GM15510 (cell line): ENCODE results near the gene SLA2.

Experiments
- POLR2A ChIP-seq: IDR thresholded peaks from 3 replicates; pipeline ENCODE4 v1.6.1; 2011; ENCODE audit warnings: borderline replicate concordance; ENCODE audit not compliant: insufficient read length; ENCODE audit errors: extremely low read depth

SLA2 gene

DNA sequence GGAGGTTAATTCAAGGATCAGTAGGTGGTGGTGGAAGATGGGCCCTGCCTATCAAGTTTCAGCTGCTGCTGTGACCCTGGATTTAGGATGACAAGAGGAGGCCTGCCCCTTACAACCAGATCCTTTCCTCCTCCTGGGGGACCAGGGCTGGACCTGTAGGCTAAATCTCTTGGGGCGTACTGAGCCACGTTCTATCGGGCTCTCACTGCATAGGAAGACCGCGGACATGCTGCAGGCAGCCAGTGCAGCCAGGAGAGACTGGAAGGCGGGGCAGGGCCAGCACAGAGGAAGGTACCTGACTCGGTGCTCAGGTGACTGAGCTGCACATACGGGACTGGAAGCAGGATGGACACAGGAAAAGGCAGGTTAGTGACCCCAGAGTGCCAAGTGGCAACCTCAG, 8.5 kb upstream of the SLA2 start:
- TF ChIP-seq POLR2A, result no peak

GRCh38 chr20:36653456-36653855, 7.5 kb upstream of the SLA2 start:
- no peak for TF ChIP-seq POLR2A

GRCh38 chr20:36647196-36648121, 1.5 kb upstream of the SLA2 start:
- TF ChIP-seq POLR2A, result no peak

GRCh38 chr20:36646678-36647077, 682 bp upstream of the SLA2 start:
- TF ChIP-seq POLR2A, result no peak

DNA sequence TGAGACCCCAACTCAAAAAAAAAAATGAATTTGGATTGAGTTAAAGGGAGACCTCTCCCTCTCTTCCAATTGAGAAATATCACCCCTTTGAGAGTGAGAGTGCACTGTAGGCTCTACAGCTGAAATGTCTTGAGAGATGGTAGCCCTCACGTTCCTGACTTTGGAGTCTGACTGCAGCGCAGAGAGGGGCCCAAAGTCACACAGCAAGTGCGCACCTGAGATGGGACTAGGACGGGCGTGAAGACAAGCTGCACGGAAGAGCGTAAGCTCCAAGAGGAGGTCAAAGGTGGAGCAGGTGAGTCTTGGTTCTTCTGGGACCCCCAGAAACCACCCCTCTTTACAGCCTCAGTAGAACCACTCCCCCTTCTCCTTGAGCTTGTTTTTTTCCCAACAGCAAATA, 643 bp downstream of the SLA2 start:
- TF ChIP-seq POLR2A, result no peak

GRCh38 chr20:36644706-36645095, 1.3 kb downstream of the SLA2 start:
- TF ChIP-seq POLR2A, result no peak

DNA sequence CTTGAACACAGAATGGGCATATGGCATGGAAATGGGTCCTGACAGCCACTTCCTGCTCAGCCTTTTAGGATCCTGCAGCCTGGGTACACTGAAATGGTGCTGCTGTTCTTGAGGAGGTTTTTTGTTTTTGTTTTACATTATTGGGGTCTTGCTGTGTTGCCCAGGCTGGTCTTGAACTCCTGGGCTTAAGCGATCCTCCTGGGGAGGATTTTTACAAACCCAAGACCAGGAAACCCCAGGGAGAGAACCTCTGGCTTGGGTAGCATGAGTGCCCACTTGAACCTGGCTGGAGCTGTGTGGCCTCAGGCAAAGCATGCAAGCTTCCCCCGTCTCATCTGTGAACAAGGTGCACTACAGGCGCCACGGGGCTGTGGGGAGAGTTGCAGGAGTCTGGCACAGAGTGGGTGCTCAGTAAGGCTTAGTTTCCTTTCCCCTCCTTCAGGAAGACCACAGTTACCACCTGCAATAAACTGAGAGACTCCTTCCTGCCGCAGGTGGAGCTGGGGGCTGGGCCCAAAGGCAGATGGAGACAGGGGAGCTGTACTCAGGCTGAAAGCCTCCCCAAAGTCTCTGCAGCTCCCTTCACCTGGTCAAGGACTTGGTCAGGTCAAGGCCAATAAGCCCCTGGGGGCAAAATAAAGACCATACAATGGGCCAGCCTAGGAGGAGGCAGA, 1.8 kb downstream of the SLA2 start:
- TF ChIP-seq POLR2A, result no peak

DNA sequence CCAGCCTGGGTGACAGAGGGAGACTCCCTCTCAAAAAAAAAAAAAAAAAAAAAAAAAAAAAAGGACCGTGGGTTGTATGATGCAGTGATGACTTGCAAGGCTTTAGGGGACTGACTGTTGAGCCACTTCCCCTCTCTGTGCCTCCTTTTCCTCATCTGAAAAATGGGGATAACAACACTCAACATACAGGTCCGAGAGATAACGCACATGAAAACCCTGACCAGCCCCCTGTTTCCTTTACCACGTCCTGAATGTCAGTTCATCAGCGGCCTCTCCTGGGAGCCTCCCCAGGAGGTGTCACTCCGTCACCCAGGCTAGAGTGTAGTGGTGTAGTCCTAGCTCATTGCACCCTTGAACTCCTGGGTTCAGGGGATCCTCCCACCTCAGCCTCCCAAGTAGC, 3.9 kb downstream of the SLA2 start:
- no peak for TF ChIP-seq POLR2A

DNA sequence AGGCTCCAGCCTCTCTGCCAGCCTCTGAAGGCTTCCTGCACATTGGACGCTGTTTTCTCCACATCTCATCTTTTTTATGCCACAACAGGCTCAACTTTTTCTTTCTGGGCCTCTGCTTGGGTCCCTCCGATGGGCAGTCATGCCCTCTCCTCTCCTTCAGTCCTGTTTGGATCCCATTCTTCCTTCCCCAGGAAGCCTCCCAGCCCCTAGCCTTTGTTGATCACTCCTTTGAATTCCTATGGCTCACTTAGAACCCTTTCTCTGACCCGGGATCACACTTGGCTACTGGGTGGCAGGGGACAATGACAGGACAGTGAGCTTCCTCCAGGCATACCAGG, 4.5 kb downstream of the SLA2 start:
- no peak for TF ChIP-seq POLR2A

DNA sequence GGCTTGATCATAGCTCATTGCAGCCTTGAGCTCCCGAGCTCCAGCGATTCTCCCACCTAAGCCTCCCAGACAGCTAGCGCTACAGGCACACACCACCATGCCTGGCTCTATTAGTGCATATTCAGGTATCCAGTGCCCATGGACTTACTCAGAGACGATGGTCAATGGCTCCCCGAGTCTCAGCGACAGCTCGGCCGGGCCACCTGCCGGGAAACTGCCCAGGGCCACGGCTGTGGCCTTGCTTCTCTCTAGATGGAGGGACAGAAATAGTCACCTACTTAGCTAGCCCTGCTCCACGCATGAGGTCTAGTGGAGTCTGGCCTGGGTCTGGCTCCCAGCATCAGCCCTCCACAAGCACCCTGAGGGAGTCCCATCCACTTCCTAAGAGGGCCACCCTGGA, 11.7 kb downstream of the SLA2 start:
- no peak for TF ChIP-seq POLR2A

DNA sequence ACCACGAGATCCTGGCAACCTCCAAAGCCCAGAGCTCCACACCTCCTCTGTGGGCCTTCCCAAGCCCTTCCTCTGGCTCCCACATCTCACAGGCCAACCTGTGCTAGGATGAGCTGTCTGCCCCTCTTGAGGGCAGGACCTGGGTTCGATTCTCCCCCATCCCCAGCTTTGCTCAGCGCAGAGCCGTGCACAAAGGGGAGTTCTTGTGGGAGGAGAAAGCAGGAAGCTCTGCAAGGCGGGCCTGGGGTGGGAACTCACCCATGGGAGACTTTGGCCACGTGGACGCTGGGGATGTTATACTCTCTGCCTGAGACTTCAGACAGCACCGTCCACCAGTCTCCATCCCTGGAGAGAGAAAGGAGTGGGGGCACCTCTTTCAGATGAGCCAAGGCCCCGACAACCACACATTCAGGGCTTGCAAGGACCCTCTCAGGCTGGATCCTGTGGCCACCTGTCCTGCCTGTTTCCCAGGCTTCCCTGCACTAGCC, 12.7 kb downstream of the SLA2 start:
- no peak for TF ChIP-seq POLR2A

- no peak for TF ChIP-seq POLR2A
Observed at GRCh38 chr20:36632487-36633284, 13.3 kb downstream of the SLA2 start.

- no peak for TF ChIP-seq POLR2A
Observed at GRCh38 chr20:36632147-36632486, 13.9 kb downstream of the SLA2 start.

GRCh38 chr20:36631646-36632045, 14.3 kb downstream of the SLA2 start:
- no peak for TF ChIP-seq POLR2A
